GM15510 (cell line): ENCODE data around the gene TMEM25.
A peak's percentile ranks its signal among the peaks of the same experiment; 100 is the strongest.

ENCODE experiments used
- POLR2A ChIP-seq: IDR thresholded peaks from 3 replicates; pipeline ENCODE4 v1.6.1; 2011; ENCODE audit warnings: borderline replicate concordance; ENCODE audit not compliant: insufficient read length; ENCODE audit errors: extremely low read depth

TMEM25 gene

GRCh38 chr11:118530683-118531596 is at the start of gene TMEM25:
Gene TMEM25, plus strand, starts transcription at chr11:118531192. Its CDS starts 610 bp downstream, at chr11:118531802.
- TF ChIP-seq POLR2A = peak; percentile 39

GRCh38 chr11:118484405-118484804 is 46.6 kb upstream of the TMEM25 start:
- no peak for TF ChIP-seq POLR2A

- TF ChIP-seq POLR2A = no peak
Measured at GRCh38 chr11:118485273-118485672, 45.7 kb upstream of the TMEM25 start.

- TF ChIP-seq POLR2A = no peak
Measured at GRCh38 chr11:118488480-118489109, 42.4 kb upstream of the TMEM25 start.

GRCh38 chr11:118491041-118491440 is 40.0 kb upstream of the TMEM25 start:
- no peak for TF ChIP-seq POLR2A

GRCh38 chr11:118497831-118498230 is 33.2 kb upstream of the TMEM25 start:
- no peak for TF ChIP-seq POLR2A

GRCh38 chr11:118503216-118503615 is 27.8 kb upstream of the TMEM25 start:
- TF ChIP-seq POLR2A = no peak

- TF ChIP-seq POLR2A = no peak
Measured at GRCh38 chr11:118511601-118512000, 19.4 kb upstream of the TMEM25 start.

GRCh38 chr11:118514103-118514502 is 16.9 kb upstream of the TMEM25 start:
- no peak for TF ChIP-seq POLR2A

- no peak for TF ChIP-seq POLR2A
Measured at GRCh38 chr11:118519549-118519948, 11.4 kb upstream of the TMEM25 start.

- TF ChIP-seq POLR2A = no peak
Measured at GRCh38 chr11:118521892-118522311, 9.1 kb upstream of the TMEM25 start.

- TF ChIP-seq POLR2A = no peak
Measured at GRCh38 chr11:118522571-118523072, 8.4 kb upstream of the TMEM25 start.

- TF ChIP-seq POLR2A = no peak
Measured at GRCh38 chr11:118524356-118524755, 6.6 kb upstream of the TMEM25 start.

- no peak for TF ChIP-seq POLR2A
Measured at GRCh38 chr11:118524757-118525470, 6.1 kb upstream of the TMEM25 start.

- no peak for TF ChIP-seq POLR2A
Measured at GRCh38 chr11:118526688-118527087, 4.3 kb upstream of the TMEM25 start.
